ENCODE measurements around the gene VPS13C.
"Not testable (repeated sequence)": the region's sequence is repeated elsewhere in the genome, so short reads cannot be mapped to it uniquely, and the experiment has no call there.

Gene VPS13C

DNA sequence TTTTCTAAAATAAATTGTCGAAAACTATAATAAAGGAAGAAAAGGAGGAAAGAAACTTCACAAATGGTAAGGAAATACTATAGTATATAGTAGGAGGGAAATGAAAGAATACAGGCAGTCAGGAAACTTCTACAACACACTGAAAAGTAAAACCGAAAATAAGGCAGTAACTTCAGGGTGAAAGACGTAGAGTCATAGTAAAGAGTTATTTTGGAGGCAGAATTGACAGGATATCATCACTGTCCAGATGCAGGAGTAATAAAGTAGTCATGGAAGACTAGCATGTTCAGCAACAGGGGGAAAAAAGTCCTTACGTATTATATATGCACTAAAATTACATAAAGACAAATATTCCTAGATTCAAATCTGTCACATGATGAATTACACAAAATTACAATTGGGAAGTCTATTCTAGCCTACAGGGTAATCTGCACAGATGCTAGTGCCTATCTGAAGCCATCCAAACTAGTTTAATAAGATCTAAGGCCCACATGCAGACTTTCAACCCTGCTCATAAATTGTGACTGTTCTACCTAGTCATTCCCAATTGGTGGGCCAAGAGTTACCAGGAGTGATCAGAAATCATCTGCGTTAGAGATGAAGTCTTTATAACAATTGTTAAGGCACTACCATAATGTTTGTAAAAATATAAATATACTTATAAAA is 14.0 kb downstream of the VPS13C start:
- no peak for DNase-seq

- no peak for DNase-seq
Observed at GRCh38 chr15:62035256-62035924, 24.9 kb downstream of the VPS13C start.

DNA sequence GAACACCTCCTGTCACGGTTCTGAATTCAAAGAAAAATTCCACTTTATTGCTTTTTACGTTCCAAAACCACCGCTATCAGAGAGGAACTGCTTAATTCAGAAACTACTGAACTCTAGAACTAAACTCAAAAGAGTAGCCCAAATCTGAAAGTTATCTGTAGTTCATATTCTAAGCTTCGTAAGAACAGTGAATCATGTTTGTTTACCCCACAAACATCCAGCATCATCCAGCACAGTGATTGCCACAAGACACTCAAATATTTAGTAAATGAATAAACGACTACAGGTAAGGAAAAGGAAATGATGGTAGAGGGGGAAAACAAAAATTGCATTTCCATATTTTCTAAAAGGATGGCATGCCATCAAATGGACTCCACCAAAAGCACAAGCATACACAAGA is 32.3 kb downstream of the VPS13C start:
- DNase-seq, result no peak

GRCh38 chr15:62027263-62027565 is 33.0 kb downstream of the VPS13C start:
- DNase-seq, result no peak

DNA sequence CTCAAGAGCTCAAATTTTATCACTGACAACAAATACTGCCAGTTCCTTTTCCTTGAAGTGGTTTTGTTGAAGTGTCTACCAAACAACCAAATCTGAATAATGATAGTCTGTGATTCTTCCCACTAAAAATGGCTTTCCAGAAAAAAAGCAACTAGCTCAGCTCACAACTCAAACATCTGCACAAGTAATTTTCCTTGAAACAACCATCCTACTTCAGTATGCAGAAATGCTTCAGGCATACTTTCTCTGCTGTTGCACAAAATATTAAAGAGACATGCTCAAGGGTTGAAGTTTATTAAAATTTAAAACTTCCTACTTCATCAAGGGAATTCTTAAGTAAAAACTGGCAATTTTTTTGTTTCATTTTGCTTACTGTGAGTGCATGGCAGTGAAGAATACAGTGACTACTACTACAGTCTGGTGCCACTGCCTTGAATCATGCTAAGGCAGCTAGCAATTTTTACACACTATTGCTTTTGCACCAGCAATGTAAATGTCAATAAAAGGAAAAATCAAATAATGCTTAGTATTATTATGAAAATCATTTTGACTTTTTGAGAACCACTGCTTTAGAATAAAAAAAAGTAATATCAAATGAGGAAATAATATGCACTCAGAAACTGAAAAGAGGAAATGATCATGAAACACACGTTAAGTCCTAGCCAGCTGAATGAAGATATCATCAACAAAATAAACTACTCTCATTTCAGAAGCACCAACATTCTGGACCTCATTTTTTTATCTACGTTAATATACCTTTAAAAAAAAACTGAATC is 33.6 kb downstream of the VPS13C start:
- no peak for DNase-seq

DNA sequence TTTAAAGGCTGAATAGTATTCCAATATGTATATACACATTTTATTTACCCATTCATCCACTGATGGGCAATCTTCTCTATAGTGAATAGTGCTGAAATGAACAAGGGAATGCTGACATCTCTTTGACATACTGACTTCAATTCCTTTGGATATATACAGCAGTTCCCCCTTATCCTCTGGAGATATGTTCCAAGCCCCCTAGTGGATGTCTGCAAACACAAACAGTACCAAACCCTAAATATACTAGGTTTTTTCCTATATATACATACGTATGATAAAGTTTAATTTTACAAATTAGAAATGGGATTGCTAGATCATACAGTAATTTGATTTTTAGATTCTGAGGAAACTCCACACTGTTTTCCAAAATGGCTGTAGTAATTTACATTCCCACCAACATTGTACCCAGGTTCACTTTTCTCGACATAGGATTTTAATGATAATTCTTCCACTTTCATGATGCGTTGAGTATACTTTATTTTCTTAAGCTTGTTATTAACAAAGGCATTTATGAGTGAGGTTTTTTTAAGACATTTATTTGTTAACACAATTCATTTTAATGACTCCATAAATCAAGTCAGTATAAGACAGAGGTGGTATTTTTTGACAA is 38.2 kb downstream of the VPS13C start:
- no peak for DNase-seq

- DNase-seq, result no peak
Observed at GRCh38 chr15:62020576-62021160, 39.6 kb downstream of the VPS13C start.

- DNase-seq, result not testable (repeated sequence)
Observed at GRCh38 chr15:62005354-62005753, 54.9 kb downstream of the VPS13C start.

DNA sequence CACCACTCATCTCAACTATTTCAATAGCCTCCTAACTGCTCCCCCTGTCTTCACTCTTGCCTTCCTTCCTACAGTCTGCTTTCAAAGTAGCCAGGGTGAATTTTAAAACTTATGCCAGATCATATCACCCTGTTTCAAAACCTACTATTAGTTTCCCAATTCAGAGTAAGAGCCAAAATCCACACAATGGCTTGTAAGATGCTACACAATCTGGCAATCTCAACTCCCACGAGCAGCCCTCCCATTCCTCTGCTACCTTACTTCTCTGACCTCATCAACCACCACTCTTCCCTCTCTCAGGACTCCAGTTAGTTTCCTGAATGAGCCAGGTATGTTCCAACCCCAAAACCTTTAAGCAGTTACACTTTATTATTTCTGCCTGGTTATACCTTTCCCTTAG is 62.5 kb downstream of the VPS13C start:
- no peak for DNase-seq

GRCh38 chr15:61996056-61996635 is 64.1 kb downstream of the VPS13C start:
- DNase-seq, result no peak

DNA sequence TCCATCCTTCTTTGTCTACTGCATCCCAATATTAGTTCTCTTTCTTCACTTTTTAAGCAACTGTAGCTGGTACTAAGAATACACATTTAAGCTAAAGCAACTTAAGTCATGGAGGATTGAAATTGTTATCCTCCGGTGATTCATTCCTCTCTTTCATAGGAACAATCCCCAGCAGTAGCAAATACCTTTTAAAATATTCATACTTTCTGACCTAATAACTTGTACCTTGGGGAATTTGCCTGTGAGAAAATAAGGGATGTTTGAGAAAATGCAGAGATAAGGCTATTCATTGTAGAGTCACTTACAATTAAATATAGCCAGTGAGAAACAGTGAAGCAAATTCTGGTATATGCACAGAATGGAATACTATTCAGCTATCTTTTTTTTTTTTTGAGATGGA is 66.0 kb downstream of the VPS13C start:
- DNase-seq, result no peak

GRCh38 chr15:61992518-61992917 is 67.7 kb downstream of the VPS13C start:
- no peak for DNase-seq

- no peak for DNase-seq
Observed at GRCh38 chr15:61989667-61990066, 70.6 kb downstream of the VPS13C start.

DNA sequence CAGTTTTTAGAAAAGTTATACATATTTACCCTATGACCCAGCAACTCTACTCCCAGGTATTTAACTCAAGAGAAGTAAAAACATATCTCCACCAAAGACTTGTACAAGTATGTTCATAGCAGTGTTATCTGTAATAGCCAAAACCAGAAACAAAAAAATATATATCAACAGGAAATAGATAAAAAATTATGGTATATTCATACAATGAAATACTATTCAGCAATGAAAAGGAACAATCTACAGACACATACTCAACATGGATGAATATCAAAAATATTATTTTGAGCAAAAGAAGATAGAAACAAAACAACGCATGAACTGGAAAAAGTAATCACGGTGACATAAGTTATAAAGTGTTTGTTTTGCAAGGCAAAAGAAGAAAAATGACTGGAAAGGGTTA is 72.4 kb downstream of the VPS13C start:
- DNase-seq, result no peak

DNA sequence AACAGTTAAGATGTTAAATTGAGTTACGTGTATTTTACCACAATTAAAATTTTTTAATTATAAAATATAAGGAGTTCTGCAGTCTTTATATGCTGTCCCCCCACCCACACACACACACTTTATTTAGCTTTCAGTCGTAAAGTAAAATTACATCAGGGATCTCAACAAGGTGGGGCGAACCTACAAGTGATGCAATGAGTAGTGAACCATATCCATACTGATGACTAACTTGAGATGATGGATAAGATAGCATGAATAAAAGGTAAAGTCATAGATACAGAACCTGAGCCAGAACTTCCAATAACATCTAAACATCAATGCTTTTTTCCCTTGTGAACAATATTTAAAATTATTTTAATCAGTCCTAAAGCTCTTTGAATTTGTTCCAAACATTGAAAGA is 77.2 kb downstream of the VPS13C start:
- no peak for DNase-seq

- DNase-seq, result no peak
Observed at GRCh38 chr15:61978225-61978624, 82.0 kb downstream of the VPS13C start.

- DNase-seq, result no peak
Observed at GRCh38 chr15:61974759-61975158, 85.5 kb downstream of the VPS13C start.

GRCh38 chr15:61974118-61974517 is 86.1 kb downstream of the VPS13C start:
- no peak for DNase-seq

- no peak for DNase-seq
Observed at GRCh38 chr15:61951949-61952348, 108.3 kb downstream of the VPS13C start.

DNA sequence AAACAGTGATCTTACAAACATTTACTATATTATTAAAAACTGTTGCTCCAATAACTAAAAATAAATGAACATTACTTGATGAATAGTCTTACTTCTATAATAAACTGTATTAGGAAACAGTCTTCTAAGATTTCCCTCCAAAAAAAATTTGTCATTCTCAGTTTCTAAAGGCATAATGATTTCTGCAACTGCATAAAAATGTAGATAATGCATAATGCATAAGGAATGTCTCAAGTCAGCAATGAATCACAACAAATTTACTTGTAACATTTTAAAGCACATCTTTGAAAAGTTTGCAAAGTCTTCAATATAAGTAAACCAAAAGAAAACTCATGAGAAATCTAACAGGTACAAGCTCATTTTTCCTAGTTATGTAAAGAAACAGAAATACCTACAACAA is 113.5 kb downstream of the VPS13C start:
- no peak for DNase-seq

- DNase-seq, result no peak
Observed at GRCh38 chr15:61943992-61944391, 116.3 kb downstream of the VPS13C start.

- no peak for DNase-seq
Observed at GRCh38 chr15:61938249-61938648, 122.0 kb downstream of the VPS13C start.
